ENCODE results near the gene HOXD12.

Gene HOXD12

DNA sequence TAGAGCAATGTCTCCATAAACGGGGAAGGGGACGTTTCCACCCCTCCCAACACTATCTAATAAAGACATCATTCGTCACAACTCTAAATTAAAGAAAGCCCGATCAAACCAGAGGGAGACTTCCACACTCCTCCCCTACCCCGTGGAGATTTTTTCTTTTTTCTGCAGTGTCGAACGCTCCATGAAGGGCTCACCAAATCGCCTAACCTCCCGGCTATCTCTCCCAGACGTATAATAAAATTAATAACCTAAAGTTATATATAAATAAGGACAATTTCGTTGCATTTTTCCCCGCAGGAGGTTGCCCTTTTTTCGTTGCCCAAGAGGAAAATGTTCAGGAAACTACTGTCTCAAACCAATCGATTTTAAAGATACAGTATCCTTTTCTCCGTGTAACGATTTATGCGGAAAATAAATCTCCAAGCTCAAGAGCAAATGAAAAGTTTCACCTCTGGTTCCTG, 18.2 kb upstream of the HOXD12 start:
- DNase-seq (ENCODE audit: low read depth): no peak

DNA sequence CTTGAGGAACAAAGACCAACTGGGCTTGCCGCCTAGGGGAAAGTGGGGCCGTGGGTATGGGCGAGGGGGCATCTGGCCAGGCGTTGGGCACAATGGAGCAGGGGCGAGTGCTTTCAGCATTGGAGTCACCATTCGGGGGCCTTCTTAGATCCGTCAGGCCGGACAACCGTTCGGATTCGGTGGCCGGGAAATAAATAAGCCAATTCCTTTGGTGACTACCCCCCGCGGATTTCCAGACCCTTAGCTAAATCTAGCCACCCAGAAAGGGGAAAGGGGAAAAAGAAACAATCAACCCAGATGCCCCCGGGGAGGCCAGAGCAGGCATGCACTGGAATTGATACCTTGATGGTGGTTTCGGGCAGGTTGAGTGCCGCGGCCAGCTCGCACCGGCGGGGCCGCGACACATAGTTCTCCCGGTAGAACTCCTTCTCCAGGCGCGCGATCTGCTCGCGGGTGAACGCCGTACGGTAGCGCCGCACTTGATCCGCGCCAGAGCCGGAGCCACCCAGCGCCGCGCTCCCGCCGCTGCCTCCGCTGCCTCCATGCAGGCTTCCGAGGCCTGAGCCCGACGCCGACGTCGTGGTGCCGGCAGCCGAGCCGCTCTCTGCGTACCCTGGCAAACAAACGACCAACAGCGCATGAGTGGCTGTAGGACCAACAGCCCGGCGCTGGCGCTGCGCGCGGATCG, 17.6 kb upstream of the HOXD12 start:
- DNase-seq (ENCODE audit: low read depth): no peak

DNA sequence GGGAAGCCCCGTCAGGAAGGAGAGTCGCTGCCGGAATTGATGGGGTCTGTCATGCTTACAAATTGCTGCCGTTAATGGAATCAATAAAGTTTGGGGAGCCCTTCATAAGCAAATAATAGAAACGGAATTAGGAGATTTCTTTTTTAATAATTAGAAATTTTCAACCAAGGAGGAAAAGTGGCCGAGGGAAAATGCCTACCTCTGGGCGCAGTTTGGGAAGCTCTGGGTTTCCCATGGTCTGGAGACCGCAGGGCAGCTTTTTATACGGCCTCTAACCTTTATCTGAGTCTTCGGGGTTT, 17.1 kb upstream of the HOXD12 start:
- DNase-seq (ENCODE audit: low read depth): no peak

DNA sequence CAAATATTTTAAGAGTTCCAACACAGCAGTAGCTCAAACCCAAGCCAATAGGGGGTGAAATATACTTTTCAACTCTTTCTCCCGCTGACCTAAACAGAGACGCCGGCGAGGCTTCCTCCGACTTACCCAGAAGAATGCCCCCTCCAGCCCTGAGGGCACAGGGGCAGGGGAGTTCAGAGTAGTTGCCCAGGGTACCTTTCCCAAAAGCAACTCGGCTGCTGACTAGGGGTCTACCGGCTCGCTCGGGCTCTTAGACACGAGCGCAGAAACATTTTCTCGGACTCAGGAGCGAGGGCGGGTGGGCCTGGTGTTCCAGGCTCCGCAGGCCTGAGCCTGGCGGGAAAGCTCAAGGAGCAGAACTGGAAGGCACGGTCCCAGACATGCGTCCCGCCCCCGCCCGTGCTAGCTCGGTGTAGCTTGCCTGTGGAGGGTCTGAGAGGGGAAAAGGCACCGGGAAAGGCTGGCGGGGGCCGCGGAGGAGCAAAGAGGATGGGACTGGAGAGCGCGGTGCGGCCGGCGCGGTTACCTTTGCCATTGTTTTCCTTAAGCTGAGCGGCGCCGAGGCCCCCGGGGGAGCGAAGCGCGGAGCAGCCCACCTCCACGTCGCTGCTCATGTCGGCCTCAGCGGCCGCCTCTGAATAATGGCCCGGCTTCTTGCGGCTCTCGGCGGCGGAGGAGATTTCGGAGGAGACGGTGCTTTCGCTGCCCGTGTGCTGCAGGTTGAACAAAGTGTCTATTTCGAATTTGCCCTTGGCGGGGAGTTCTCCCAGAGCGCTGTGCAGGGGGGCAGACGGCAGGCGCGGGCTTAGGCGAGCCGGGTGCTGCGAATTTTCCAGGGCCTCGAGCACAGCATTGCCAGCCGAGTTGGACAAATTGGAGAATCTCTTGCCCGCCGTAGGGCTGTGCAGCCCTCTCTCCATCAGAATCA, 16.5 kb upstream of the HOXD12 start:
- no peak for DNase-seq (ENCODE audit: low read depth)

DNA sequence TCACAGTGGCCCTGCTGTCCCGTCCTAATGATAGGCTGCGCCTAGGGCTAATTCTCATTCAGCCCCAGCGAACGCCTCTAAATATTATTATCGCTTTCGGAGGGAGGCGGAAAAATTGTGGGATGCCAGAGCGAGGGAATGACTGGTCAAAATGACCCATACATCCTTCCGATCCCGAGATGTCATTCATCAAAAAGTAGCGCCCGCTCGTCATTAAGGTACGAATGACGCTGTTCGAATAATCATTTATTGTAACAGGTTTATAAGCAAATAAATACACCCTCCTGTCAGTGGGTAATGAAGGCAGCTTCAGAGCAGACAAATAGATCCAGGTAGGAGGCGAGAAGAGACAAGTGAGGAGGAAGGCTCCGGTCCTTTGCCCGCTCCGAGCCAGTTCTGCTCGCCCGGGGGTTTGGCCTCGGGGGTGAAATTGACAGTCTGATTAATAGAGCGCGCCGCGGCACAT, 15.8 kb upstream of the HOXD12 start, which contains the start of gene EVX2:
TSS of gene EVX2 (minus strand) at position 167 of the 466 bp plus-strand sequence. CDS start 186 bp downstream, outside the sequence.
- no peak for DNase-seq (ENCODE audit: low read depth)

DNA sequence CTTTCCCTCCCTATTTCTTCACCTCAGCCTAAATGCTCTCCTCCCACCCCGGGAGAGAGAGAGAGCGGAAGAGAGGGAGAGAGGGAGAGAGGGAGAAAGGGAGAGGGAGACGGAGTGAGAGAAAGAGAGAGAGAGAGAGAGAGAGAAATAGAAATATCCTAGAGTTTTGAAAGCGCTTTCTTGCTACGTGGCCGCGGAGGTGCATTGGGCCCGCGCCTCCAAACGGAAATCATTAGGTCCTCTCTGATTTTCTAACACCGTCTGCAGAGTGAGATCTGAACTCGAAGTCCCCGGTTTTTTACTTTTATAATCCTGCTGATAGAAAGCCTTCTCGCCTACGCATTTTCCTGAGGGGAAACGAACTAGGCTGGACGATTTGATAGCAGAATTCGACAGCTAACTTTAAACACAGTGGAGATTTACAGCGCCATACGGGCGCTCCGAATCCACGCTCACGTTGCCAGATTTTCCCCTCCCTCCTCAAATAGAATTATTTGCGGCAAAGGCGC, 14.9 kb upstream of the HOXD12 start:
- DNase-seq (ENCODE audit: low read depth): no peak

DNA sequence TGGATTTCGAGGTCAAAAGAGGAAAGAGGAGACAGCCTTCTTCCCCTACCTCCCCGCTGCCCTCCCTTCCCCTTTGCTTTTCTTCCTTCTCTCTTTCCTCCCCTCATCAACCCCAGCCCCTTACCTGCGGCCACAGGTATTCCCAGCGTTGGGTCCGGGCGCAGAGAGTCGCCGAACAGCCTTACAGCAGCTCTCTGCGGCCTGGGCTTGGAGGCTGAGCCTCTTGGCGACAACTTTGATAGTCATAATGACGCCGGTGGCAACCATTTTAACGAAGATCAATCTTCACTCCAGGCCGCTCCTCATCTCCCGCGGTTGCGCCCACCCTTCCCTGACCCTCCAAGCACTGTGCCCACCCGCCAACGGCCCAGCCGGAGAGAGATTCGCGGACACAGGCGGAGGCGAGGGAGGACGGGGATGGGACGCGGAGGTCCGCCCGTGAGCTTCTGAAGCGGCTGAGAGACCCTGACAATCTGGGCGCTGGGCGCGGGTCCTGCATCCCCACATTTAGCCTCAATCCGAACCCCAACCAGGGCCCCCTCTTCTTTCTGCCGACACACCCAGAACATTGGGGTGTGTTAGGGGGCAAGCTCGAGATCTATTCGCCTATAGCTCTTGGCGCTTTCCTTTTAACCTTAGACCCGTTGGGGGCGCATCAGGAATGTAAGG, 14.3 kb upstream of the HOXD12 start:
- no peak for DNase-seq (ENCODE audit: low read depth)

DNA sequence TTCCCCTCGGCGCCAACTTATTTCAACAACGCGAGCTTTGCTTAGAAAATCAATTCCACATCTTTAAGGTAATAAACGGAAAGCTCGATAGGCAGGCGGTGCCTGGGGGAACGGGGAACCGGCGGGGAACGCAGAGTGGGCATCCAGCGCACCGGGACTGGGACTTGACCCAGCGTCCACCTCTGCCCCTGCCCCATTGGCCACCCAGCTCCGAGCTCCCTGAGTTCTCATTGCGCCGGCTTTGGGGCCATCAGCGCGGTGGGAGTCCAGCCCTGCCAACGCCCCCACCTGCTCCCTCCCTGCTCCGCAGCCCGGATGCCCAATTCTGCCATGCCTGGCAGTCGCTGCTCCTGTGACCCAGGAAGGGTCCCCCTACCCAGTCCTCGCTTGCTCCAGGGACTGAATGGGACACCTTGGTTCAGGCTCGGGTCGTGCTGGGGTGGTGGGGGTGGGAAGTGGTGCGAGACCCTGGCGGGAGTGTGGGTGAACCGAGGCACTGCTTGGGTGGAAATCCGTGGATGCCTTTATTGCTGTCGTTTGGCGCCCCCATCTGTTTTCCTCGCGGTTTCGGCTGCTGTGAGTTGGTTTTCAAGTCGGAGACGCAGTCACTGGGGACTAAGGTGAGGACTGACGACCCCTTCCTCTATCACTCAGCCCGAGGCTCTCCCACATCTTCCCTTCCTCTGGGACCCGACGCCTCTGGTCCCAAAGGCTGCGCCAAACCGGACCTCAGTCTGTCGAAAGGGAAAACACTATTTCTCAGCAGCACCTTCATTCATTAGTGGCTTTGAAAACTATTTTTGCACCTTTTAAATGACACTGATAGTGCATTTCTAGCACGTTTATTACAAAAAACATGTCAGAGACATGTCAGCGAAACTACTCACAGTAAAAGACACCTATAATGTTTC, 13.5 kb upstream of the HOXD12 start:
- DNase-seq (ENCODE audit: low read depth): no peak

DNA sequence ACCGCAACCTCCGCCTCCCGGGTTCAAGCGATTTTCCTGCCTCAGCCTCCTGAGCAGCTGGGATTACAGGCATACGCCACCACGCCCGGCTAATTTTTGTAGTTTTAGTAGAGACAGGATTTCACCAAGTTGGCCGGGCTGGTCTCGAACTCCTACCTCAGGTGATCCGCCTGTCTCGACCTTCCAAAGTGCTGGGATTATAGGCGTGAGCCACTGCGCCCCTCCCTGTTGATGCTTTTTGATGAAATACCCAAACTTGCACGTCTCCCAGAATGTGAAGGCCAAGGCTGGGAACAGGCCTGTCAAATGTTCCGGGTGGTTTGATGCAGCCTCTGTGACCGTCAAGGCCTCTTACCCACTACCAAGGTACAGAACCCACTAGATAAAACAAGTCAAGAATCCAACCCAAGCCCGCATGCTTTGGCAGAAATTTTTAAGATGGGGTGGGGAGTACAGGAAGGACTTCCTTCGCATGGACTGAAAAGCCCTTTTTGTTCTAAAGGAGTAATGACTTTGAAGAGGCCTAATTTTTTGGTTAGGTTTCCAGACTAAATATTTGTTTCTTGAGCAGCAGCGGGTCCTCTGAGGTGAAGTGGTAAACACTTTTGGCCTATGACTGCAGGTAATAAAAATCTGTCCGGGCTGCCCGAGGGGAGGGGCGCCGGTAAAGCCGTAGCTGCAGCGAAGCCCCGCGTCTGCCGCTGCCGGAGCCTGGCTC, 12.1 kb upstream of the HOXD12 start:
- DNase-seq (ENCODE audit: low read depth): no peak

DNA sequence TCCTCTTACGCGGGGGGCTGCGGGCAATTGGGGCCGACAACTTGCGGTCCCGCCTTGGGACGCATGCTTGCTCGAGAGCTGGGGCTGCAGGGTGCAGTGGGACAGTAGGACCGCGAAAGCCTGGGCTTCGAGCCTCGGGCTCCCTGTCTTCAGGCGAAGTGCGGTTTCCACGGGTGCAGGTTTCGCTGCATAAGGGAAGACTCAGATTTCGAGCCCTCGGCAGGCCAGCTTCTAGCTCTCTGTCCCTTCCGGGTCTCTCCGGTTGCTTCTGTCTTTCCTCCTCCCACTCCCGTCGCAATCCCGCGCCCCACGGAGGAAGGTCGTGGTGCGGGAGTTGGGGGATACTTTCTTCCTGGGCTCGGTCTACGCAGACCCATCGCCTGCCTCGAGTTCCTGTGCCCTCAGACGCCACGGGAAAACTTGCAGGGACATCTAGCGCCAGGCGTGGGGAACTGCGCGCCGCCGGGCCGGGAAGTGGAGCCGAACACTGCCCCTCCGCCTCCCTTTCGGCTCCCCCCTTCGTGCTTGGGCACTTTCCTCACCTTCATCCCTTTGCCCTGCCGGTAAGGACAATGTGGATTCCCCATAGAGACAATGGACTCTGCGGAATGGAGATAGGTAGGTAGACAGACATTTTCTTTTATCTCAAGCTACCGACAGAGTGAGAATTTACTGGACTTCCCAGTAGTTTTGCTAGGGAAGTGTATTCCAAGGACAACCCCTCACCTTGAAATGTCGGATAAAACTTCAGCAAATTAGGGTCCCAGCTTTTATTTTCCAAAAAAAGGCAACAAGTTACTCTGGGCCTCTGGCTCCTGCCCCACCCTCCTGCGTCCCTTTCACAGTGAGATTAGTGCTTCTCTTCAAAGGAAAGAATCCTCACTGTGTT, 11.3 kb upstream of the HOXD12 start:
- DNase-seq (ENCODE audit: low read depth): no peak

DNA sequence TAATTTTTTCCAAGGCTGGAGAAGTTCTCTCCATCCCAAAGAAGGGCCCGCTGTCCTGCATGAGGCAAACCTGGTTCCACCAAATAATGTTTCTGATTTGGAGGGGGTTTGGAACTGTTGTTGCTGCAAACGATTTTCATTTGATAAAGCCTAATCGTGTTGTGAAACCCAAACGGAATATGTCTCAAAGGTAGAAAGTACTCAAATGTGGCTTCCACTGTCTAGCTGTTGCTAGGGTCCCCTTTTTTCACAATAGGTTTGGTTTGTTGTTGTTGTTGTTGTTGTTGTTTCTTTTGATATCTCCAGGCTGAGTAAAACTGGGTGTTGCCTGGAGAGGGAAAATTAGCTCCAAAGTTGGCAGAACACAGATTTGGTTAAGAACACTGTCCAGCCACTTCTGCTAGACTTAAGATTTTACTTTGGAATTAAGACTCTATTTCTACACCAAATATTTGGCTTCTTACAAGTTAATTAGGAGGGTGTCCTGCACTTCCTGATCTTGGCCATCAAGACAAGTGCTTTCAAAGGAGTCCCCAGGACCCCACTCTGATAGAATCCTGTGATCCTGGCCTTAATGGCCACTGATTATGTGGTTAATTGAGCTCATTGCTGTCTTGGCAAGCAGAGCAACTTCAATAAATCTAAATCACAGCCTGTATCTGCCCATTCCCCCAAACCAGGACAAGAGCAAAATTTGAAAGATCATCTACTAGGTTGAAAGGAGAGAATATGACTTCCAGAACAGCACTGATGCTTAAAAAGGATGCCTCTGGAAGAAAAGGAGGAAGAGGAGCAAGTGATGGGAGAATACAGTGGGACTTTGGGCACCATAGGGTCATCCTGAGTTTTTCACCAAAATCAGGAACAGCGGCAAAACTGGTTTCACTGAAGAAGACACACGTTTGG, 10.4 kb upstream of the HOXD12 start:
- DNase-seq (ENCODE audit: low read depth): no peak

DNA sequence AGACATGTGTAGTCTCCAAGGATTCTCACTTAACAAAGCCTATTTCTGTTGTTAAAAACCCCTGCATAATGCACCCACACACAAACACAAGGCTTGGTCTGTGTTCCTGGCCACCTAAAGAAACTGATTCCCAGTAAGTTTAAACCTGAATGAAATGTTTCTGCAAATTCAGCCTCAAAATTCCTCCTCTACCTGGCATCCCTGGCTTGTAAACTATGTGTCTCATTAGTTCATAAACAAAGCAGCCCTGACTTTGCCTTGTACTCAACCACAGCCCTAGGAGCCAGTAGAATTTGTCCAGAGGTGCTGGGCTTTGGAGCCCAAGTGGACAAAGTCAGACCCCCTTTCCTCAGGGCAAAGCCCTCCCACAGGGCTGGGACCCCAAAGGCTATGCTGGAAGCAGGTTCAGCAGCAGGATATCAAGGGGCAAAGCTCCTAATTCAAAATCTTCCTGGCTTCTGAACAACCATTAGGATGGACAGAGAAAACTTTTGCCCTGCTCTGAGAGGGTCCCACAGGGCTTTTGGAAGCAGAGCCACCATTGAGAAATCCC, 9.7 kb upstream of the HOXD12 start:
- no peak for DNase-seq (ENCODE audit: low read depth)

DNA sequence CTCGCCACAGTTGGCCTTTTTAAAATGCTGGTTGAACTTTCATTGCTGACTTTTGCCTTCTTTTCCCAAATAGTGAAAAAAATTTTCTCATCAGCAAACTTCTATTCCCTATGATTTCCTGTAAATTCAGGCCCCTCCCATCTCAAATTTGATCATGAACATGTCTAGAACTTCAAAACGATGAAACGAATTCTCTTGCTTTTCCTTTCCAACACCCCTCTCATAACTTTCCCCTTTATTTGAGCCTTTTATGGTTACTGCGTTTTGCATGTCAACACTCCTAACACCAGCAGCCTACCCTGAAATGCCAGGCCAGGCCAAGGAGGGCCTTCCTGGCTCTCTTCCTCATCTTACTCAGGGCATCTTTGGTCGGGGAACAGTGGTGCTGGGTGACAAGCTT, 8.7 kb upstream of the HOXD12 start:
- DNase-seq (ENCODE audit: low read depth): no peak

DNA sequence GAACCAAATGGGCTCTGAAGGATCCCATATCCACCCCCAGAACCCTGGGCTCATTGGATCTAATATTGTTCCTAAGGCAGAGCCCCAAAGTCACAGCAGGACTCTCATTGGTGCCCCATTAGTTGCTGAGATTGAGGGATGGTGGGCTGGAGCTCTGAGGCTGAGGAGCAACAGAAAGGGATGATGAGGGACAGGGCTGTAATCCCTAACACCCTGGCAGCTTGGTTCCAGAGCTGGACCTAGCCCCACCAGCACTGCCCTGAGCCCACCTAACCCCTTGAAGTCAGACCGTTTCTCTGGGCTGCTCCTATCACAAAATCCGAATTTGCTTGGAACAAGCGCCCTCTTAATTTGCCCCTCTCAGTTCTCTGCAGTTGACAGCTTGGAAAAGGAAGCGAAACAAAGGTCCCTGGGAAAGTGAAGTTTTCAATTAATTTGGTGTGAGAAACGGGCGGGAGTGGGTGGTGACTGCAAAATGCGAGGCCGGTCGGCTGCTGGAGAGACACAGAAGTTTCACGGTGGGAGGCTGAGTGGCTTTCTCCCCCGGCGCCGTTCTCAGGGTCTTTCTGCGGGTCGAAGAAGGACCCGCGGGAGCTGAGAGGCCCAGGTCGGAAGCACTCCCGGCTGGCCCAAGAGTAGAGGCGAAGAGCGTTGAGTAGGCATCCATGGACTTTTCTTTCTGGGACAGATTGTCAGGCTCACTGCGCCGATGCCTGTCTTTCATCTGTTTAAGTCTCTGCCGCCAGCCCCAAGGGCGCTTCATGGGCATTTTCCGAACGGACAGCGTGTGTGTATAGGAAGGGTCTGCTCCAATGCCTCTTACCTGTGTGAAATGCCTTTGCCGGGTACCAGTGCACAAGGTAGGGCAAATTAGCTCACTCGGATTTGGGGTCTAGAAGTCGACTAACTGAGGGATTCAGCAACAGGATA, 8.0 kb upstream of the HOXD12 start:
- no peak for DNase-seq (ENCODE audit: low read depth)

DNA sequence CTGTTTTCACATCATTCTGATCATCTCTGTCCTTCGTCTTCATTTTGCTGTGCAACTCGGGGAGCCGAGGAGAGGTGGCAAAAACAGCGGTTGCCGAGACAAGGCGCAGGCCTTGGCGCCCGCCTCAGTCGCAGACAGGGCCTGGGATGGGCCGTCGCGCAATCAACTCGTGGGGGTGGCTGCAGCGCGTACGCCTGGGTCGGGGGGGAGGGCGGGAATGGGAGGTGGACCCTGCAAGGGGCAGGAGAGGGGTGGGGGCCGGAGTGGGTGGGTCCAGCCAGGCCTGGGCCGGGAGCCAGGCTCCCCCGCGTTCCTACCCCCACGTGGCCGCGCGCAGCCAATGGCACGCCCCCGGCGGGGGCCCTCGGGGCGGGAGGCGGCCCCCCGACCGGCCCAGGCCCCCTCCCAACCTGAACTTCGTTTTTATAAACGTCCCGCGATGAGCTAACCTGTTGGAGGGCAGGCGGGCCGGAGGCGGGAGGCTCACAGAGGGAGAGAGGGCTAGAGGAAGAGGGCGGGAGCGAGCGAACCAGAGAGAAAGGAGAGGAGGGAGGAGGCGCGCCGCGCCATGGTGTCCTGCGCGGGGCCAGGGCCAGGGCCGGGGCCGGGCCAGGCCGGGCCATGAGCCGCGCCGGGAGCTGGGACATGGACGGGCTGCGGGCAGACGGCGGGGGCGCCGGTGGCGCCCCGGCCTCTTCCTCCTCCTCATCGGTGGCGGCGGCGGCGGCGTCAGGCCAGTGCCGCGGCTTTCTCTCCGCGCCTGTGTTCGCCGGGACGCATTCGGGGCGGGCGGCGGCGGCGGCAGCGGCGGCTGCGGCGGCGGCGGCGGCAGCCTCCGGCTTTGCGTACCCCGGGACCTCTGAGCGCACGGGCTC, 7.1 kb upstream of the HOXD12 start, which contains the start of gene HOXD13:
TSS of gene HOXD13 (plus strand) at position 452 of the 875 bp plus-strand sequence. CDS start at position 622, 170 bp downstream.
- DNase-seq (ENCODE audit: low read depth): no peak

Data from activated T-helper 9 cell treated with anti-CD3 and anti-CD28 coated beads, Interleukin-2, amount 50 U/mL, for 16 hours (primary cell).